HG03039 (cell line): ENCODE results near the gene CHKA.
A peak's percentile ranks its signal among the peaks of the same experiment; 100 is the strongest.

Experiments used
- ATAC-seq: cut with Tn5 transposase; IDR thresholded peaks from one replicate; pipeline ENCODE4 v1.9.1; 2021; ENCODE audit warnings: mild to moderate bottlenecking, moderate library complexity; ENCODE audit not compliant: unreplicated experiment

CHKA gene

DNA sequence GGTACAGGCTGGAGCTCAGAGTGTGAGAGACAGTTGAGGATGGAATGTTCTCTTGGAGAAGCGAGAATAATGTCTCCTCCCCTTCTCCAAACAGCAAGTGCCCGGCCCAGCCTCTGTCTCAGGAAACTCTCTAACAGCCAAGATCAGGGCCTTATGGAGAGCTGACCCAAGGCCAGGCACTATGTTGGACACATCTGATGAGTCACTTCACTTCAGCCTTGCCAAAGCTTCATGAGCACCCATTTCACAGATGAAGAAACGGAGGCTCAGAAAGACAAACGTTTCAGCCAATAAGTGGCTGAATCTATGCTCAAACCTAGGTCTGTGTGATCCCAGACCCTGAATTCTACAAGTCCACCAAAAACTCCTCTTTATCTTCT, 22.1 kb upstream of the CHKA start:
- ATAC-seq = no peak

DNA sequence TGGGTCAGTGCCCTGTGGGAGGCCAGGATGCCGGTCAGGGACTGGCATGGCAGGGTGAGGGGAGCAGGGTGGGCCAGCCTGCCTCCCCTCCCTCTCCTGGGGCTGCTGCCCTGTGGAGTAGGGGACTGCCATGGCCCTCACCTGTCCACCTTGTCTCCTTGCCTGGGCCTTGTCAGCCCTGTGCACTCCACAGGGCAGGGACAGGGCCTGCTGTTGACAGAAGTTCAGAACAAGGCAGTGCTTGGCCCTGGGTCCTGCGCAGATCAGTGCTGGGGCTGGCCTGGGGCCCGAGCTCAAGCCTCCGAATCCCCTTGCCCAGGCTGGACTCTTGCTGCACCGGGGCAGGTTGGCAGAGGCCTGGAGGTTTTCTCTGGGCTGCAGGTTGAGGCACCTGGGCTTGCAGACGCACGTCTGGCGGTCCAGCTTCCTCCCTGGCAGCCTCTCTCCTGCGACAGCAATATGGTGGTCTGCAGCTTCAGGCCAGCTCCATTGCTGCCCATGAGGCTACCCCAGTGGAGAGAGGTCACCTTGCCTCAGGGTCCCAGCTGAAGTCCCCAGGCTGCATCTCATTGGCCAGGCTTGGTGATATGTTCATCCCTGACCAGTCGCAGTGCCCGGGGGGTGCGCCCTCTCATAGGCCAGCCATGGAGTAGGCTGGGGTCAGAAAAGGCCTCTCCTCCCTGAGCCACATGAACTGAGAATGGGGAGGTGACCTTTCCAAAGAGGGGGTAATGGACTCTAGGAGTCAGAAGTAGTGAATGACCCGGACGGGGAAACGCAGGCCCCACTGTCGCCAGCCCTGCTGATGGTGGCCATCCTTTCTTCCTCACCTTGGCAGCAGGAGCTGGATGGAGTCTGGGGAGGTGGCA, 21.5 kb upstream of the CHKA start:
- no peak for ATAC-seq

DNA sequence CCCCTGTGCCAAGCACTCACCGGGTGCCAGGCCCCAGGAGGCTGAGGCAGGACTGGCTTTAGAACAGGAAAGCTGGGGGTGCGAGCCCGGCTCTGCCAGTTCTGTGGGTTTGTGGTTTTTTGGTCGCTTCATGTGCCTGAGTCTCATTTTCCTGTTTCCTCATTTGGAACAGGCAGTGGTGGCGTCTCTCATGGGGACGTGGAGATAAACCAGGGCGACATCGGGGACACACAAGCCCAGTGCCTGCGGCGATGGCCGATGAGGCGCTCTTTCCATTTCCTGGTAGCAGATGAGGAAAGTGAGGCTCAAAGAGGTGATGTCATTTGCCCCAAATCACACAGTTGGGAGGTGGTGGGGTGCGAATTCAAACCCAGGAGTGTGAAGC, 20.8 kb upstream of the CHKA start:
- ATAC-seq = no peak

DNA sequence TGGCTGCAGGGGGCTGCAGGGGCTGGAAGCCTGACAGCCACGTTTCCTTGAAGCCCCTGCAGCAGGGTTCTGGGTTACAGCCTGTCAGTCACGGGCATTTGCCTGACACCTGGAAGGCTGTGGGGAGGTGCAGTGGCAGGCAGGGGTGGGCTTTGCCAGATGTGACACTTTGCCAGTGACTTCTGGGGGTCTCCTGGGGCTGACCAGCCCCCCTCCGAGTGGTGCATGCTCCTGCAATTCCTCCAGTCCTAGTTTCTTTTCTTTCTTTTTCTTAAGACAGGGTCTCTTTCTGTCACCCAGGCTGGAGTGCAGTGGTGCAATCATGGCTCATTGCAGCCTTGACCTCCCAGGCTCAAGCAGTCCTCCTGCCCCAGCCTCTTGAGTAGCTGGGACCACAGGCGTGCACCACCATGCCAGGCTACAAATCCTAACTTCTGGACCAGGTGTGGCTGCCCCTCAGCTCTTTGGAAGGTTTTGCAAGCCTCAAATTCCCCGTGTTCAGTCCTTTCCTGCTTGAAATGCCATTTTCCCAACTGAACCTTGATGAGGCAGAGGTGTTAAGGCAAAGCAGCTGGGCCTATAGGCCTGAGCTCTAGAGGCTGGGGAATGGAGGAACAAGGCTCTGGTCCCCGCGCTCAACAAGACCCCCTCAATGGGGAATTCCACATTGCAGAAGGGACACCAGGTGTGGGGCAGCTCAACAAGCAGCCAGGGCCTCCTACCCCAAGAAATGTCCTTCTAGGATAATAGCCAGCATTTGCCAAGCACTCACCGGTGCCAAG, 20.2 kb upstream of the CHKA start:
- no peak for ATAC-seq

DNA sequence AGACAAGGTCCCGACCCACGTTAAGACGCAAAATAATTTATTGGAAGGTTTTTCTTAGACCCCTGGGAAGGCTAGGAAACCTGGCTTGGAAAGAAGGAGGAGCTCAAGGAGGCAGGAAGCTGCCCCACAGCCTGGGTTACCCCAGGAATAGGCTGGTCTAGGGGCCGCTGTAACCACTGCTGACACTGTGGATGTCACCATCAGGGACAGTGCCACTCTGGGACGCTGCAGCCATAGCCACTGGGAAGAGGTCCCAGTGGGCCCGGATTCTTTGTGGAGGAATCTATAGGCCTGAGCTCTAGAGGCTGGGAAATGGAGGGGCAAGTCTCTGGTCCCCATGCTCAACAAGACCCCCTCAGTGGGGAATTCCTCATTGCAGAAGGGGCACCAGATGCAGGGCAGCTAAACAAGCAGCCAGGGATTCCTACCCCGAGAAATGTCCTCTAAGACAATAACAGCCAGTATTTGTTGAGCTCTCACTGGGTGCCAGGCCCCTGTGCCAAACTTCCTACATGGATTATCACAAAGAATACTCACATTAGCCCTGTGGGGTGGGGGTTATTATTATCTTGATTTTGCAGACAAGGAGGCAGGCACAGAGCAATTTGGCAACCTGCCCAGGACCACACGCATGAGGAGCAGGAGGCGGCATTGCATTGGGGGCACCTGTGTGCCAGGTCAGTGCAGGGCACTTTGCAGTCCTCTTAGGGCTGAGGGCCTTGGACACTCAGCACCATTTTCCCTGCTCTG, 19.5 kb upstream of the CHKA start:
- ATAC-seq = no peak

GRCh38 chr11:68138237-68138636, 17.0 kb upstream of the CHKA start:
- no peak for ATAC-seq

GRCh38 chr11:68137833-68138232, 16.6 kb upstream of the CHKA start:
- no peak for ATAC-seq

- ATAC-seq = no peak
Measured at GRCh38 chr11:68136866-68137265, 15.7 kb upstream of the CHKA start.

DNA sequence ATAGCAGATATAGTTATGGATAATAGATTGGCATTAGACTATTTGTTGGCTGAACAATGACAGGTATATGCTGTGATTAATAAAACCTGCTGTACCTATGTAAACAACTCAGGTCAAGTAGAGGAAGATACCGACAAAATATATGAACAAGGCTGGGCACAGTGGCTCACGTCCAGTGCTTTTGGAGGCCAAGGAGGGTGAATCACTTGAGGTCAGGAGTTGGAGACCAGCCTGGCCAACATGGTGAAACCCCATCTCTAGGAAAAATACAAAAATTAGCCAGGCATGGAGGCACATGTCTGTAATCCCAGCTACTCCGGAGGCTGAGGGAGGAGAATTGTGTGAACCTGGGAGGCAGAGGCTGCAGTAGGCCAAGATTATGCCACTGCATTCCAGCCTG, 14.0 kb upstream of the CHKA start:
- ATAC-seq = no peak

GRCh38 chr11:68133761-68134160, 12.6 kb upstream of the CHKA start:
- no peak for ATAC-seq

DNA sequence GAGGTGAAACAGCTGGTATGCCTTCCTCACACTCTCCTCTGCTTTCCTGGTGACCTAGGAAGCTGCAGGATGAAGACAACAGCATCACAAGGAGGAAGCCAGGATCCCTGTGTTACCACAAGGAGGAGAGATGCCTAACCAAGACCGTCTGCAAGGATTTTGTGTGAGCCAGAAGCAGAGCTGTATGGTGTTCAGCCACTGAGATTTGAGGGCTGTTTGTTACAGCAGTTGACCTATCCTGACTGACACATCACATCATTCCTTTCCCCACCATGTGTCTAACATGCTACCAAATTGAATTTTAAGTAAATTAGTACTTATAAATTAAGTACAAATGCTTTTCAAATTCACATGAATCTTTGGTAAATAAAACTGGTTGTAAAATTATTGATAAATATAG, 8.9 kb upstream of the CHKA start:
- ATAC-seq = no peak

DNA sequence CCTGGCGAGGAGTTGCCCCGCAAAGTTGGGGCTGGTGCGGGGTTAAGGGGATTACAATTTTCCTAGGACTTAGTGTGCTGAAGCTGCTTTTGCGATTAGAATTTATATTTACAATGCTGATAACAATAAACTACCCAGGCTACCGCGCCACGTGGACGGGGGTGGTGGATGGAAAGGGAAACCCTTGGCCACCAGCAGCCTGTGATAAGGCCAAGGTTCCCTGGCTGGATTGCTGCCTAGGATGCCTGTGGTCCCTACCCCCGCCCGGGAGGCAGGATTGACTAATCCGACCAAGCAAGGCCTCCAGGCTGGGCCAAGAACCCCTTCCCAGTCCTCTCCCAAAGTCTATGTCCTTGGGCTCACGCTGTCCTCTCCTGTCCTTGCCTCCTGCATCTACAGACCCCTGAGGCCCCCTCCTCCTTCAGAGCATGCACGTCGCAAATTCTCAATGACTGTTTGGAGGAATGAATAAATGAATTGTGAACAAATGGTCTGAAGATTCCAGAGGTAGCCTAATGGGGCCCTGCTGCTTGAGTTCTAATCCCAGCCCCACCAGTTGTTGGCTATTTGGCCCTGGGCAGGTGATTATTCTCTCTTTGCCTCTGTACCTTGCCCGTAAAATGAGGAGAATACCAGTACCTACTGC, 7.6 kb upstream of the CHKA start:
- ATAC-seq = no peak

DNA sequence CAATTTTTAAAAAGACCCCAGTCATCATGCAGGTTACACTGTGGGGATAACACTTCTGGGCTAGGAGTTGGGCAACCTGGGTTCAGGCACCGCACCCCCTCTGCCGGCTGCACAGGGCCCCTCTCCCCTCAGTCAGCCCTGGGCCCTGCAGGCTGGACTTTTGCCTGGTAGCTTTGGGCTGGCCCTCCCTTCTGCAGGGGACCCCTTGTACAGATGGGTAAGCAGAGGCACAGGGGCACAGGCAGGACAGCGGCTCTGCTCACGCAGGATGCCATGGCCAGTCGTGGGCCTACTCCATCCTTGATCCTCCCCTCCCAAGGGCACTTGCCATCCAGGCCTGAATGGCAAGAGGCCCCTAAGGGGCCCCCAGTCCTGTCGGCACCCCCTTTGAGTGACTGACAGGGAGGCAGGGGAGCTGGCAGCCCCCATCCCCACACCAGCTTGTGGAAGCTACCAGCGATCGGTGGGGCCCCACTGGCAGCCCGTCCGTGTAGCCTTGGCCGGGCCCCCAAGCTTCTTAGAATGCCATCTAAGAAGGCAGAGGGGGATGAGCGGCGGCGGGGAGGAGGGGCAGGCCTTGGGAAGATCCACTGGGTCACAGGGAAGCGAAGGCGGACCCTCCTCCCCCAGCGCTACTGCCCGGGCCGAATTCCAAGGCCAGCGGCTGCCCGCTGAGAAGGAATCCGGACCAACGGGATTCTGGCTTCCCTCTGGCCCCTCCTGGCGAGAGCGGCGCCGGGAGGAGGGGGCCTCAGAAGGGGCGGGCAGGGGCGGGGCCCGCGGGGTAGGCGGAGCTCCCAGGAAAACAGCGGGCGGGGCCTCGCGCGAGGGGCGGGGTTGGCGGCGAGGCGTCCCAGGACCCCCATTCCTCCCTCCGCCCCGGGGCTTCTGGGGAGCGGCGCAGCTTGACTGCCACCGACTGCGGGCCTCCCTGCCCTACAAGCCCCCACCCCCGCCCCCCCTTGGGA, 6.8 kb upstream of the CHKA start:
- no peak for ATAC-seq

DNA sequence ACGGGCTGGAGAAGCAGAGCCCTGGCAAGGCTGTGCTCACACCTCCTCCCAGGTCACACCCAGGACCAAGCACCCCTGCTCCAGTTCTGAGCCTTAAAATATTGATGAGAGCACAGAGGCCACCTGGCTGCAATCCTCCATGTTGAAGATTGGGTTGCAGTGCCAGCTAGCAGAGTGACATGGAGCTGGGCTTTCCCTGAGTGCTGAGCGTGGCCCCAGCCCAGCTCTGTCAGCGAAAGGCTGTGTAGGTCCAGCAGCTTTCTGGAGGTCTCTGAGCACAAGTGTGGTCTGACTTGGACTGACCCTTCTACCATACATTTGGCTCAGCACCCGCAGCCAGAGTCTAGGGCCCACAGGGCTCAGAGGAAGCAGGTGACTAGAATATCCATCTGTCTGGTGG, 4.0 kb upstream of the CHKA start:
- no peak for ATAC-seq

- no peak for ATAC-seq
Measured at GRCh38 chr11:68122936-68123539, 1.9 kb upstream of the CHKA start.

DNA sequence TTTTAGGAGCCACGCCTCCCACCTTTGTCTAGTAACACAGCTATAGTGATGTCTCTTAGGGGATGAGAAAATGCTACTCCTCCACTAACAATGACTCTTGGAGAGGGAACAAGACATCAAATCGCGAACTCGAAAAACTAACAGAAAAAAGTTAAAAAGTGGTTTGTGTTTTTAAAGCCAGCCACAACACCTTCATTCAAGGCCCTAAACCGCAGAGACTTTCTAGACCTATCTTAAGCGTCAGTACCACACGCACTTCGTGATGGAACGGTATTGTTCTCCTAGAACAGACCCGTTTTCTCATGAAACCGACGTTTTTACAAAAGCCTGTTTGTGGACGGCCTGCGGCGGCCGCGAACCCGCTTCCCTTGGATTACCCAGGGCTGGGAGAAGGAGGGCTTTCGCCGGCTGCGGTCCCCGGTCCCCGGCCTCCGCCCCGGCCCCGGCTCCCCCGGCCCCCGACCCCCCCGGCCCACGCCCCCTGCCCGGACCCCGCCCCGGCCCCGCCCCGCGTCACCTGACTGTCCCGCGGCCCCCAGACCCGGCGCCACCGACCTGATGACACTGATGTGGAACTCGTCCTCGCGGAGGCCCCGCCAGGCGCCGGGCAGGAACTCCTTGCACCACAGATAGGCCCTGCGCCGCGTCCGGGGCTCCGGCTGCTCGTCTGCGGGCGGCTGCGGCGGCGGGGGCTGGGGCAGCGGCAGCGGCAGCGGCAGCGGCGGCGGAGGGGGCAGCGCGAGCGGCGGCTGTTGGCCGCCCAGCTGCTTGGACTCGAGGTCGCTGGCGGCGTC, 718 bp downstream of the CHKA start:
- peak; percentile 18 for ATAC-seq

DNA sequence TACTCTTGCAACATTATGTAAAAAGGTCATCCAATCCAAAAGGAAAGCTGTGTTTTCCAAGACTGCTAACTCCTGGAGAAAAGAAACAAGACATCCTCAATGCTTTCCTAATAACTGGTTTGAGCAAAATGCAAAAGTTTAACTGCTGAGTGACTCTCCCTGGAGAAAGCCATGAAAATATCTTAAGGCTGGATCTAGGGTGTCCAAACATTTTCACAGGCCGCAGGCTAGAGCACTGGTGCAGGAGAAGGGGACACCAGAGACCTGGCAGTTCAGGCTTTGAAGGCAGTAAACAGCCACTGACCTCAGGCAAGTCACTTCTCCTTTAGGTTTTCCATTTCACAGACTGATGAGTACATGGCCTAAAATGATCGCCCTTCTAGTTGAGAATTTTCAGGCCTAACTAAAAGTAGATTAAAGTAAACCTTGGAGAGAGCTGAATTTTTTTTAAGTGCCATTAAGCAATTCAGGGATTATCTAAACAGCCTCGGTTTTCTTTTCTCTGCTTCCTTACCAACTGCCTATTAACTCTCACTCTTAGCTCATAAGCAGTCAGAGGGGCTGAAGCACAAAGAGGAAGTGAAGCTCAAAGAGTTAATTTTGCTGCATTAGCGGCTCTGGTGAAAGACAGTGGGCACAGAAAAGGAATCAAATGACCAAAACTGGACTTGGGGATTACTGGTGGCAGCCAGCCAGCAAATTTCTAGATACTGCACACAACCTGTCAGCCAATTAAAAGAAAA, 2.3 kb downstream of the CHKA start:
- no peak for ATAC-seq

GRCh38 chr11:68117853-68118470, 3.2 kb downstream of the CHKA start:
- ATAC-seq = no peak
